ENCODE results near the gene ZNF286A.

DNA sequence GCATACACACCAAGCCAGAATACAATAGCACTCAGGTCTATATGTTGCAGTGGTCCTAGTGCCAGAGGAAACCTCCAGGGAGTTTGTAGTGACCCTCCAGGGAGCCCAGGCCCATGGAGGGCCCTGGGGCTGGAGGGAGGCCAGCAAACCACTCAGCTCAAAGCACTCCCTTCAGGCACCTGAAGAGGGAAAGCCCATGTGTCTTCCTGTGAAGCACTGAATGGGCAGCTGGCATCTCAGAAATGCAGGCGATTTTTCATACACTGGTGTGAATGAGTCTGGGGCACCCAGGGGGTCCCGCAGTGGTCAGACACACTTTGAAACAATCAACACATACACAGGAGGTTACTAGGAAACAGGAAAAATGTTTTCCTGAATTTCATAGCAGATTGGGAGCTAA is 45.3 kb downstream of the ZNF286A start:
- no peak for TF ChIP-seq EZH2 (IDR thresholded peaks at IDR 0.05)
- TF ChIP-seq POLR2AphosphoS5 (IDR thresholded peaks at IDR 0.05; ENCODE audit: borderline replicate concordance, low read depth, low read length), result no peak
